Measurements from ENCODE around the gene MAGT1.
"Not testable (repeated sequence)": the region's sequence is repeated elsewhere in the genome, so short reads cannot be mapped to it uniquely, and the experiment has no call there.

GRCh38 chrX:77945031-77945430, 49.8 kb upstream of the MAGT1 start:
- TF ChIP-seq CTCF (IDR thresholded peaks at IDR 0.05; ENCODE audit: insufficient read depth, low read length); POLR2AphosphoS5 (IDR thresholded peaks at IDR 0.05; ENCODE audit: low read depth); REST (IDR thresholded peaks at IDR 0.05; ENCODE audit: insufficient replicate concordance, low read depth); SPI1 (IDR thresholded peaks at IDR 0.05; ENCODE audit: borderline replicate concordance, low read depth): not testable (repeated sequence)

Data from HL-60 (cell line).